ENCODE measurements around the gene HRH1.

DNA sequence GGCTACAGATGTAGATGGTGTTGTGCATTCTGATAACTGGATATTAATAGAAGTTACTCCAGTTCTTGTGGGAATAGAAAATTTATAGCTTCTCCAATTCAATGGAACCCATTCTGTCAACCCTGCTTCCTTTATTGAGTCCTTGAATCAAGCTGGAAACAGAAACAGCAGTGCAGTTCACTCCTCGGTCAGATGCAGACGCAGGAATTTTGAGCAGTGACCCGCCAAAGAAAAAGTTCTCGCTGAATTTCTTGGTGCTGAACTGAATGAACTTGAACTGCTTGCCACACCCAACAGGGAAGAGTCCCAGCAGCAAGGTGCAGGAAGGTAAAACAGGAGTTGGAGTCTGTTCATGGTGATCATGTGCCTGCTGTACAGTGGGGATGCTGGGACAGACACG is 10.3 kb downstream of the HRH1 start:
- no peak for TF ChIP-seq POLR2A (IDR thresholded peaks at IDR 0.05; ENCODE audit: low read length)
- TF ChIP-seq GATA1 (IDR thresholded peaks at IDR 0.05; ENCODE audit: low read depth, low read length), result no peak

Measured in erythroblast (primary cell).